Measurements from ENCODE around the gene MOV10L1.
"Not testable (repeated sequence)": the region's sequence is repeated elsewhere in the genome, so short reads cannot be mapped to it uniquely, and the experiment has no call there.

MOV10L1 gene

DNA sequence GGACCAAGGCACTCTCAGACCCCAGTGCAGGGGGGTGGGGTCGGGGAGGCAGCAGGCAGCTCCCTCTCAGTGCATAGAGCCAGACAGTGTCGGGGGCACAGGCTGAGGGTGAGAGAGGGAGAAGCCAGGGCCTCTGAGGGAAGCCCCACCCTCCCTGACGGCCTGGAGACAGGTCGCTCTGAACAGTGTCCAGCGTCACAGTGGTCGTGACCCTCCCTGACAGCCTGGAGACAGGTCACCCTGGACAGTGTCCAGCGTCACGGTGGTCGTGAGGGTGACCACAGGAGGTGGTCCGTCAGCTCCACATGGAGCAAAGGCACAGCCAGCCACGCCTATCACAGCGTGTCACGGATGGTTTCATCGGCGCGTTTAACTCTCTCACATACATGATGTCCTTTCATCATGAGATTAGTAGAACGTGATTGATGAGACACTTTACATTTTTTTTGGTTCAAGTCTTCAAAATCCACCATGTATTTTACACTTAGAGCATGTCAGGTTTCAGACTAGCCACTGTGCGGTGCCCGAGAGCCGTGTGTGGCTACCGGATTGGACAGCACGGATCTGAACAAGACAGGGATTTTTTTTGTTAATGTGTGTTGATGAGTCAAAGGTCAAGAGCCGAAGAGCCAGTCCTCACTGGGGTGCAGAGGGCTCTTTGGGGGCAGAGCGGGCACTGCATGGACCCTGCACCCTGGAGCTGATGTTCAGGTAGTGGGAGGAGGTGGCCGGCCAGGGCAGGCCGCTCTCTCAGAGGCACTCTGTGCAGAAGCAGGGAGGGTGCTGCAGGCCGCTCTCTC, 56.8 kb downstream of the MOV10L1 start:
- no CpG with 5 or more reads among the region's 27 CpGs for WGBS, 2 donors (ENCODE audit: extremely low coverage in 2 of 2, insufficient read length in 2 of 2, insufficient replicate concordance in 1 of 2)
- Histone ChIP-seq H3K4ac (ENCODE audit: low read length) (no peak overlapping the region), H3K9me3 (replicated peaks in 1 of 2; ENCODE audit: control insufficient read depth in 2 of 2, insufficient read depth in 1 of 2, low read depth in 1 of 2, low read length in 2 of 2) (no peaks in the 10 kb centered on the region), H2BK120ac (ENCODE audit: low read depth, low read length) (no peak overlapping the region), H3K4me3 (ENCODE audit: low read length in 2 of 2) (peak overlapping the region in 1 of 2 donors; percentile 29), H2AK5ac (ENCODE audit: low read depth, low read length) (peak overlapping the region; percentile 96), H2BK5ac (ENCODE audit: low read length) (peak overlapping the region; percentile 67), H3K9ac (ENCODE audit: low read depth, low read length, poor library complexity) (peak overlapping the region; percentile 78), H3K27ac (replicated peaks; ENCODE audit: low read length) (no peak overlapping the region), H3K4me2 (ENCODE audit: insufficient read depth, low read length, poor library complexity, severe bottlenecking) (no peak overlapping the region), H3K79me1 (ENCODE audit: low read depth, low read length) (peaks cover 2% of the 10 kb centered on the region), H4K8ac (ENCODE audit: low read depth, low read length) (no peak overlapping the region), H2BK15ac (ENCODE audit: low read length) (peak overlapping the region; percentile 95), H3K27me3 (ENCODE audit: control insufficient read depth in 3 of 3, insufficient read depth in 3 of 3, low read depth in 1 of 3, low read length in 3 of 3) (peaks cover 0 to 28% (median 0%) of the 10 kb centered on the region in 3 experiments), H3K18ac (ENCODE audit: low read length) (peak overlapping the region; percentile 91), H2BK12ac (ENCODE audit: low read length) (peak overlapping the region; percentile 68), H3K23ac (ENCODE audit: low read depth, low read length, poor library complexity) (peak overlapping the region; percentile 83), H2AFZ (ENCODE audit: low read length) (peak overlapping the region; percentile 88), H3K4me1 (ENCODE audit: control insufficient read depth in 2 of 2, insufficient read depth in 1 of 2, low read depth in 1 of 2, low read length in 2 of 2) (peaks cover 7 to 9% of the 10 kb centered on the region in 2 donors), H3K36me3 (replicated peaks in 1 of 2; ENCODE audit: control insufficient read depth in 2 of 2, insufficient read depth in 2 of 2, low read length in 2 of 2) (no peaks in the 10 kb centered on the region), H4K91ac (ENCODE audit: low read depth, low read length, poor library complexity) (no peak overlapping the region), H3K14ac (ENCODE audit: low read length) (no peak overlapping the region)
- no peak for DNase-seq (ENCODE audit: low spot score)

DNA sequence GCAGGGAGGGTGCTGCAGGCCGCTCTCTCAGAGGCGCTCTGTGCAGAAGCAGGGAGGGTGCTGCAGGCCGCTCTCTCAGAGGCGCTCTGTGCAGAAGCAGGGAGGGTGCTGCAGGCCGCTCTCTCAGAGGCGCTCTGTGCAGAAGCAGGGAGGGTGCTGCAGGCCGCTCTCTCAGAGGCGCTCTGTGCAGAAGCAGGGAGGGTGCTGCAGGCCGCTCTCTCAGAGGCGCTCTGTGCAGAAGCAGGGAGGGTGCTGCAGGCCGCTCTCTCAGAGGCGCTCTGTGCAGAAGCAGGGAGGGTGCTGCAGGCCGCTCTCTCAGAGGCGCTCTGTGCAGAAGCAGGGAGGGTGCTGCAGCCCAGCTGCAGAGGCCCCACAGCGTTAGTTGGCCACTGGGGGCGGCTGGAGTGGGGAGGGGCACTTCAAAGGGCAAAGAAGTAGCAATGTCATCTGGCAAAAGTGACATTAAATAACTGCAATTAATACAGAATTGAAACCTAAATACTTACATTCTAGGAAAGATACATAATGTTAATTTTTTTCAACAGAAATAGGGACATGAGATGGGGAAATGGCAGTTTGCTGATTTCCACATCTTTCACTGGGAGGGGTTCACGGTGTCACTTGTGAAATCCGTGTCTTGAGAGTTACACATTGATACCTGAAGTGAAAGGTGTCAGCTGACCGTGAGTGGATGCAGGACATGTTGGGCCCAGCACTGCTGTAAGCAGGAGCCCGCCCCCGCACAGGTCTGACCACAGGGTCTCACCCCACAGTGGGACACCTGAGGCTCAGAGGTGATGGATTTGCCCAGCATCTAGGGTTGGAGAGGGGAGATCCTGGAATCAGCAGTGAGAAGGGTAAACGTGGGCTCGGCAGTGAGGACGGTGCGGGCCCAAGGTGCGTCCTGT, 57.7 kb downstream of the MOV10L1 start:
- Histone ChIP-seq H2BK15ac (ENCODE audit: low read length) (peak overlapping the region; percentile 21), H3K23ac (ENCODE audit: low read depth, low read length, poor library complexity) (peak overlapping the region; percentile 58), H3K18ac (ENCODE audit: low read length) (peak overlapping the region; percentile 19), H2AK5ac (ENCODE audit: low read depth, low read length) (peak overlapping the region; percentile 82), H3K27me3 (ENCODE audit: control insufficient read depth in 3 of 3, insufficient read depth in 3 of 3, low read depth in 1 of 3, low read length in 3 of 3) (peaks cover 0 to 36% (median 0%) of the 10 kb centered on the region in 3 experiments), H2BK12ac (ENCODE audit: low read length) (peak overlapping the region; percentile 30), H2AFZ (ENCODE audit: low read length) (peak overlapping the region; percentile 88)
- not testable (repeated sequence) for H2BK120ac ChIP-seq (ENCODE audit: low read depth, low read length); H3K9ac ChIP-seq (ENCODE audit: low read depth, low read length, poor library complexity); H3K4me1 ChIP-seq (ENCODE audit: control insufficient read depth in 2 of 2, insufficient read depth in 1 of 2, low read depth in 1 of 2, low read length in 2 of 2); H3K4me2 ChIP-seq (ENCODE audit: insufficient read depth, low read length, poor library complexity, severe bottlenecking); H3K4me3 ChIP-seq (ENCODE audit: low read length in 2 of 2); H2BK5ac ChIP-seq (ENCODE audit: low read length); H3K9me3 ChIP-seq (replicated peaks in 1 of 2; ENCODE audit: control insufficient read depth in 2 of 2, insufficient read depth in 1 of 2, low read depth in 1 of 2, low read length in 2 of 2); H3K36me3 ChIP-seq (replicated peaks in 1 of 2; ENCODE audit: control insufficient read depth in 2 of 2, insufficient read depth in 2 of 2, low read length in 2 of 2); DNase-seq (ENCODE audit: low spot score); H3K4ac ChIP-seq (ENCODE audit: low read length); H3K27ac ChIP-seq (replicated peaks; ENCODE audit: low read length); H4K8ac ChIP-seq (ENCODE audit: low read depth, low read length); H3K14ac ChIP-seq (ENCODE audit: low read length); H4K91ac ChIP-seq (ENCODE audit: low read depth, low read length, poor library complexity); H3K79me1 ChIP-seq (ENCODE audit: low read depth, low read length)
- no CpG with 5 or more reads among the region's 26 CpGs for WGBS, 2 donors (ENCODE audit: extremely low coverage in 2 of 2, insufficient read length in 2 of 2, insufficient replicate concordance in 1 of 2)

DNA sequence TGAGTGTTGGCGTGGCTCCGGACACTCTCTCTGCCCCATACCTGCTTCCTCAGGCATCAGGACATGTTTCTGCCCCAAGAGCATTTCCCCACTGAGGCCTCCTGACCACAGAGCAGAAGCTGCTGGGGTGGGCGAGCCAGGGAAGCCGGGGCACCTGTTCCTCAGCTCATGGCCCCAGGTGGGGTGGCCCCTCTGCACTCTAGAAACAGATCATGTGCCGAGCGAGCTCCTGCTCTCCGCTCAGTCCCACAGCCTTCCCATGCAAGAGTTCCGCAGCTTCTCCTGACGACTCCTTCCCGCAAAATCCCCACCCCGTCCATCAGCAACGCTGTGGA, 58.3 kb downstream of the MOV10L1 start:
- H3K36me3 ChIP-seq (replicated peaks in 1 of 2; ENCODE audit: control insufficient read depth in 2 of 2, insufficient read depth in 2 of 2, low read length in 2 of 2): no peaks in the 10 kb centered on the region
- H3K9ac ChIP-seq (ENCODE audit: low read depth, low read length, poor library complexity): no peak overlapping the region
- no peak overlapping the region for H4K8ac ChIP-seq (ENCODE audit: low read depth, low read length)
- no peaks in the 10 kb centered on the region for H3K9me3 ChIP-seq (replicated peaks in 1 of 2; ENCODE audit: control insufficient read depth in 2 of 2, insufficient read depth in 1 of 2, low read depth in 1 of 2, low read length in 2 of 2)
- no peak overlapping the region for H3K4me3 ChIP-seq (ENCODE audit: low read length in 2 of 2)
- H2AFZ ChIP-seq (ENCODE audit: low read length): no peak overlapping the region
- peak overlapping the region; percentile 30 for H2BK12ac ChIP-seq (ENCODE audit: low read length)
- no peak overlapping the region for H3K14ac ChIP-seq (ENCODE audit: low read length)
- H3K27ac ChIP-seq (replicated peaks; ENCODE audit: low read length): no peak overlapping the region
- peak overlapping the region; percentile 58 for H3K23ac ChIP-seq (ENCODE audit: low read depth, low read length, poor library complexity)
- H2BK120ac ChIP-seq (ENCODE audit: low read depth, low read length): no peak overlapping the region
- no peak for DNase-seq (ENCODE audit: low spot score)
- H3K79me1 ChIP-seq (ENCODE audit: low read depth, low read length): peaks cover 2% of the 10 kb centered on the region
- H2BK5ac ChIP-seq (ENCODE audit: low read length): no peak overlapping the region
- H4K91ac ChIP-seq (ENCODE audit: low read depth, low read length, poor library complexity): no peak overlapping the region
- peak overlapping the region; percentile 82 for H2AK5ac ChIP-seq (ENCODE audit: low read depth, low read length)
- H3K18ac ChIP-seq (ENCODE audit: low read length): peak overlapping the region; percentile 19
- H3K4me2 ChIP-seq (ENCODE audit: insufficient read depth, low read length, poor library complexity, severe bottlenecking): no peak overlapping the region
- WGBS, 2 donors (ENCODE audit: extremely low coverage in 2 of 2, insufficient read length in 2 of 2, insufficient replicate concordance in 1 of 2): no CpG with 5 or more reads among the region's 12 CpGs
- H2BK15ac ChIP-seq (ENCODE audit: low read length): peak overlapping the region; percentile 21
- H3K4me1 ChIP-seq (ENCODE audit: control insufficient read depth in 2 of 2, insufficient read depth in 1 of 2, low read depth in 1 of 2, low read length in 2 of 2): peaks cover 7 to 8% of the 10 kb centered on the region in 2 donors
- no peak overlapping the region for H3K4ac ChIP-seq (ENCODE audit: low read length)
- peaks cover 0 to 30% (median 0%) of the 10 kb centered on the region in 3 experiments for H3K27me3 ChIP-seq (ENCODE audit: control insufficient read depth in 3 of 3, insufficient read depth in 3 of 3, low read depth in 1 of 3, low read length in 3 of 3)
